UCSD-AML1 (cell line): ENCODE data around the gene CDH12.

Source experiments
- DNase-seq: peaks from one replicate; lab custom pipeline; 2025; ENCODE audit not compliant: unreplicated experiment; lab: John Stamatoyannopoulos, UW

The CDH12 gene

DNA sequence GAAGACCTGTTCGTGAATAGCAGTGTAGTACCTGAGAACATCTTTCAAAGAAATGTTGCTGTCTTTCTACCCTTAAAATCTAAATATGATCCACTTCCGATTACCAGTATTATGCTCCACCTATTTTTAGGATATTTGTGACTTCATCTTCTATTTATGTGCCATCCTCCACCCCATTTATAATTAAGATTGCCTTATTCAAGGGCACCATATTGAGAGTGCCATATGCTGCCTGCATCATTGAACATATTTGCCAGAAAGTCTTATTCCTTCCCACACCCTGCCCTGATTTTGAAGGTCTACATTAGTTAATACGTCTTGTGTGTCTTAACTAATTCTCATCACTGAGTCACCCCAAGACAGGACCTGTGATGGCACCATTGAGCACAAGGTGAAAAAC lies 1076.7 kb downstream of the CDH12 start:
- no peak for DNase-seq

DNA sequence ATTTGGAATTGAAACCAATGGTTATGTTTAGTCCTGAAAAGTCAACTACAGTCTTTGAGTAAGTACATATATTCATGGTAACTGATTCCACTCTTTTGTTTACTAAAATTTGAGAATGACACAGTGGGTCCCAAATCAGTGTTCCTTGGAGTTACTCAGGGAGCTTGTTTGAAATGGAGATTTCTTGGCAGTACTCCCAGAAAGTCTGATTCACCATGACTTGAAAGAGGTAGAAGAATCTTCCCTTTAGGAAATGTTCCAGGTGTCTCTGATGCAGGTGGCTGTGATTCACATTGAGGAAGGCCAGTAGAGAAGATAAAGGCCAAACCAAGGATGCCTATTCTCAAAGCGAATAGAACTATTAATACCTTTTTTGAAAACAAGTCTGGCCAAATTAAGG lies 1078.3 kb downstream of the CDH12 start:
- no peak for DNase-seq

DNA sequence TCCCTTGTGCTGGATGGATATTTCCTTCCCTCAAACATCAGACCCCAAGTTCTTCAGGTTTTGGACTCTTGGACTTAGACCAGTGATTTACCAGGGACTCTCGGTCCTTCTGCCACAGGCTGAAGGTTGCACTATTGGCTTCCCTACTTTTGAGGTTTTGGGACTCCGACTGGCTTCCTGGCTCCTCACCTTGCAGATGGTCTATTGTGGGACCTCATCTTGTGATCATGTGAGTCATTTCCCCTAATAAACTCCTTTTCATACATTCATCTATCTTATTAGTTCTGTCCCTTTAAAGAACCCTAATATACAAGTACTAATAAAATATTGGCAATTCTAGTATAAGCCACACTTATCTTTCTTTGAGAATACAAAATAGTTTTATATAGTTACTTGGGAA lies 1078.9 kb downstream of the CDH12 start:
- DNase-seq, result peak; percentile 4

DNA sequence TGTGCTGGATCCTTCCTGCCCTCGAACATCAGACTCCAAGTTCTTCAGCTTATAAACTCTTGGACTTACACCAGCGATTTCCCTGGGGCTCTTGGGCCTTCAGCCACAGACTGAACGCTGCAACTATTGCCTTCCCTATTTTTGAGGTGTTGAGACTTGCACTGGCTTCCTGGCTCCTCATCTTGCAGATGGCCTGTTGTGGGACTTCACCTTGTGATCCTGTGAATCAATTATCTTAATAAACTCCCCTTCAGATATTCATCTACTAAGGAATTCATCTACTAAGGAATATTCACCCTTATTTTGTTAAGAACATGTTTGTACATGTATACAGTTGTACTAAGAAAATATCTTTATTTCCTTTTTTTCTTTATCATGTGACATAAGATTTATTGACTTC lies 1079.7 kb downstream of the CDH12 start:
- DNase-seq, result peak; percentile 1

DNA sequence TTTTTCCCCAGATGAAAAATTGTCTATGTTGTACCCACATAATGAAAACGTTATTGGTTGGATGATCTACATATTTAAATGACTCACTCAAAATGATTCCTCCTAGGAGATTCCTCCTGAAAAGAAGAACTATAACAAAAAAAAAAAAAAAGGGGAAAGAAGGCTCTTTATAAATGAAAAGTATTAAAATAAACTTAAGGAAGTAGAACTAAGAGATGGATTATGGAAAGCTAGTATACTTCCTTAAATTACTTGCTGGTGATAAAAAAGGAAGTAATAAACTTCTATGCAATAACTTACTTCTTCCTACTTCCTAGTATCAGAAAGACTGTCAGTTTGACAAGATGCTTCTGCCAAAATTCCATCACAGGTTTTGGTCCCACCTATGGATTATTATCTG lies 1087.7 kb downstream of the CDH12 start:
- no peak for DNase-seq

DNA sequence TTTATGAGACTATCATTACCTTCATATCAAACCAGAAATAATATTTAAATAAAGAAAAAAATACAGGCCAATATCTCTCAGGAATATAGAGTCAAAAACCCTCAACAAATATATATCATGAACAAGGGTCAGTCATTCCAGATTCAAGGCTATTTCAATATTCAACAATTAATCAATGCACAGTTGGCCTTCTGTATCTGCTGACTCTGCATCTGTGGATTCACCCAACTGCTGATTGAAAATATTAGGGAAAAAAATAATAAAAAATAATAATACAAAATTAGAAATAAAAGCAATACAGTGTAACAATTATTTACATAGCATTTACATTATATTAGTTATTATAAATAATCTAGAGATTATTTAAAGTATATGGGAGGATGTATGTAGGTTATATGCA lies 1114.0 kb downstream of the CDH12 start:
- DNase-seq, result no peak

DNA sequence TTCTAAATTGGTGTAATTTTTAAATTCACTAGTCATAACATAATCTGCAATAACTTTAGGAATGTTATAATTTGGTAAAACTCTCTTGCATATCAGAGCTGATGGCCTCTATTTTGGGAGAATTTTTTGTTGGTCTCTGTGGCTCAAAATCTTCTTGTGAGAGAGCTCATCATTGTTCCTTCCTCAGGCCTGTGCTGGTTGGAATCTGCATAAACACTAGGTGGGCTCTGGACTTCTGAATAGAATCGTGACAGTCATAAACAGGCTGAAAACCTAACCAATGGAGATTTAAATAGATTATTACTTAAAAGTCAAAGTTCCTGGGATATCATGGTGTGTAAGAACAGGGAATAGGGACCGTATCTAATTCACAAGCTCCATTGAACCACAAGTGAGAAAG lies 1129.6 kb downstream of the CDH12 start:
- no peak for DNase-seq

DNA sequence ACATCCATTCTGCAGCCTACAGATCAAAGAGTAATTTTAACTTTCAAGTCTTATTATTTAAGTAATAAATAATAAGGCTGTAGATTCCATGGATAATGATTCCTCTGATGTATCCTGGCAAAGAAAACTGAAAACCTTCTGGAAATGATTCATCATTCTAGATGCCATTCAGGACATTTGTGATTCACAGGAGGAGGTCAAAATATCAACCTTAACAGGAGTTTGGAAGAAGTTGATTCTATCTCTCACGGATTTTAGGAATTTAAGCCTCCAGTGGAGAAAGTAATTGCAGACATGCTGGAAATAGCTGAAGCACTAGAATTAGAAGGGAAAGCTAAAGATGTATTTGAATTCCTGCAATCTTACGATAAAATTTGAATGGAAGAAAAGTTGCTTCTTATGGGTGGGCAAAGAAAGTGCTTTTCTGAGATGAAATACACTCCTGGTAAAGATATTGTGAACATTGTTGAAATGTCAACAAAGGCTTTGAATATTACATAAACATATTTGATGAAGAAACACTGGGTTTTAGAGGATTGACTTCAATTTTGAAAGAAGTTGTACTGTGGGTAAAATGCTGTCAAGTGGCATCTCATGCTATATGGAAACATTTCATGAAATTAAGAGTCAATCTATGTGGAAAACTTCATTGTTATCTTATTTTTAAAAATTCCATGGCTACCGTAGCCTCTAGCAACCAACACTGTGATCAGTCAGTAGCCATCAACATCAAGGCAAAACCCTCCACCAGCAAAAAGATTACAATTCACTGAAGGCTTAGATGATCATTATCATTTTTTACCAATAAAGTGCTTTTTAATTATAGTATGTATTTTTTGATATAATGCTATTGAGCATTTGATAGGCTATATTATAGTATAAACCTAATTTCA lies 1141.0 kb downstream of the CDH12 start:
- DNase-seq, result no peak

DNA sequence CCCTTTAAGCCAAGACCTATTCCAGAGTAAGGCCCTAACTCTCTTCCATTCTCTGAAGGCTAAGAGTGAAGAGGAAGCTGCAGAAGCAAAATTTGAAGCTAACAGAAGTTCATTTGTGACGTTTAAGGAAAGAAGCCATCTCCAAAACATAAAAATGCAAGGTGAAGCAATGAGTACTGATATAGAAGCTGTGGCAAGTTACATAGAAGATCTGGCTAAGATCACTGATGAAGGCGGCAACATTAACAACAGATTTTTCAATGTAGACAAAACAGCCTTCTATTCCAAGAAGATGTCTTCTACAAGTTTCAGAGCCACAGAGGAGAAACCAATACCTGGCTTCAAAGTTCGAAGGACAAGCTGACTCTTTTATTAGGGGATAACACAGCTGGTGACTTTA lies 1143.4 kb downstream of the CDH12 start:
- no peak for DNase-seq

DNA sequence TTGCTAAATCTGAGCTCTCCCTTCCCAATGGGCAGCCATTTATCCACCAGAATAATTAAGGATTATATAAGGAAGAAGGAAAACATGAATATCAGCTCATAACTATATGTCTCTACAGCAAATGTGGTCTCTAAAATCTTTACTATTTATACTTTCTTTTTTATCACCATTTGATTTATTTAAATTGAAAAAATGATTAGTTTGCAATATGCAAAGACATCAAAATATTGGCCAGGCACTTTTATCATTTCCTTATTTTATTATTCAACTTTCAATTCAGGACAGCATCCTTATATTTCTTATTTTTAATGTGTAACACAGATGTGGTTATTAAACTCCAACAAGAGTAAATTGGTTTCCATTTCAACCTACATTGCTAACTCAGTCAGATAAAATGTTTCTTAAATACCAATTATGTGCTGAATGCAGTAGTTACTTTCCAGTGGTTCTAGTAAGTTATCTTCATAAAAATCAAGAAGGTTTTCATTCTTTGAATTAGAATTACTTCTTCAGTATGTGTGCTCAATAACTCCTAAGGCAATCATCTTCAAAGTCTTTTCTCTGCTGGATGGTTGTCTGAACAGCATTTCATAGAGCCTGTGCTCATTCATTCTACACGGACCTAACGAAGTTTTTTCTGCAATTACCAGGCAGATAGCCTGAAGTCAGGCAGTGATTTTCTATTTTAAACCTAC lies 1148.0 kb downstream of the CDH12 start:
- no peak for DNase-seq

DNA sequence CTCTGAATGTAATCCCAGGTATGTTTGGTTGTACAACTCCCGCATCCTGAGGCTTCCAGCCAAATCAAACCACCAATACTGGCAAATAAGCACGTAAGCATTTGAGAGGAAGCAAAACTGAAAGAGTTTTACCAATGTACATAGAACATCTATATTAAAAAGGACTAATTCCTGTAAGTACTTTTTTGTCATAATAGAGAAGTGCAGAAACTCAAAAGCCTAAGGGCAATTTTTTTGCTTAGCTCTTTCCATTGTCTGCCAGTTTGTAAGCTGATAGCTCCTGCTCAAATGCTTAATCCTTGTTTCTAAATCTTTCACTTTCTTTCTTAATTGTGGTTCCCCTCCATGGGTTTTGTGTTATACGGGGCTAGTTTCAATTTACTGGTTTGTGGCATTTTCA lies 1151.8 kb downstream of the CDH12 start:
- DNase-seq, result no peak
